Transverse colon (tissue), 4 donors: ENCODE data around the gene UBE2L5.

Experiments
- CTCF ChIP-seq, 5 experiments: fragments of 200-600 bp in 3 of 5; fragments of 450-650 bp in 2 of 5; sonication (generic) in 3 of 5; IDR thresholded peaks; 1 replicate in 2 of 5; 2 replicates in 3 of 5; pipeline ENCODE4 v1.5.1; 2016 to 2017; ENCODE audit warnings: antibody characterized with exemption in 5 of 5, inconsistent platforms in 3 of 5, mild to moderate bottlenecking in 2 of 5, moderate library complexity in 1 of 5
- EP300 ChIP-seq: sonication (generic); formaldehyde crosslinking; IDR thresholded peaks from one replicate; pipeline ENCODE4 v1.6.1; 2017; ENCODE audit warnings: antibody characterized with exemption, low read depth
- POLR2A ChIP-seq: fragments of 450-650 bp; IDR thresholded peaks from one replicate; pipeline ENCODE4 v1.6.1; 2016; ENCODE audit warnings: antibody characterized with exemption, mild to moderate bottlenecking, moderate library complexity
- POLR2AphosphoS5 ChIP-seq, 3 donors: sonication (generic); formaldehyde crosslinking; IDR thresholded peaks; one replicate each; pipeline ENCODE4 v1.6.1; 2016; ENCODE audit warnings: antibody characterized with exemption in 3 of 3

- no peak for TF ChIP-seq CTCF (IDR thresholded peaks at IDR 0.05)
- TF ChIP-seq POLR2A, result no peak
- TF ChIP-seq POLR2AphosphoS5 (IDR thresholded peaks at IDR 0.05), result no peak
- TF ChIP-seq EP300, result no peak
These were observed 23.7 kb upstream of the UBE2L5 start for GRCh38 chr13:30398601-30399072.
